GM18520 (cell line): Measurements from ENCODE around the gene RRAS2.

ENCODE experiments used
- ATAC-seq: cut with Tn5 transposase; IDR thresholded peaks from one replicate; pipeline ENCODE4 v1.9.1; 2021; ENCODE audit not compliant: unreplicated experiment

The RRAS2 gene

GRCh38 chr11:14230407-14230806 lies 128.6 kb downstream of the RRAS2 start:
- no peak for ATAC-seq

- ATAC-seq = no peak
Observed at GRCh38 chr11:14229472-14229871, 129.5 kb downstream of the RRAS2 start.

GRCh38 chr11:14228356-14228755 lies 130.6 kb downstream of the RRAS2 start:
- no peak for ATAC-seq
